Measurements from ENCODE around the gene TTC21A. TPM values are rescaled to one million over a fixed set of nuclear protein-coding genes. Genes with fewer than 3 reads are reported as not detected.

TTC21A gene
- total and polyA plus RNA-seq, 10 of the 15 experiments (the other 5 are each of a cell fraction or from before 2014, with no cell fraction given): 0.62 to 3.2 (median 1.2) TPM

GRCh38 chr3:39133822-39134221 is 26.3 kb downstream of the TTC21A start:
- ChIA-PET RAD21 (ENCODE audit: unreplicated experiment) (interaction anchor here (0.9 to 1.9 kb wide), 3 partner anchors 12 to 44 kb away, joined by 3 to 8 read pairs (median 3); no protein-coding TSS in a partner anchor), POLR2A (interaction anchor here (0.7 to 1.5 kb wide), 3 partner anchors 12 to 25 kb away, joined by 3 to 7 read pairs (median 4); no protein-coding TSS in a partner anchor), SMC1A (ENCODE audit: uncharacterized antibody, unreplicated experiment) (interaction anchor here (0.9 to 1.5 kb wide), 5 partner anchors 10 to 17 kb away, joined by 3 to 4 read pairs (median 3); no protein-coding TSS in a partner anchor), CTCF (interaction anchor here (1.0 to 1.5 kb wide), 3 partner anchors 12 to 155 kb away, joined by 3 to 4 read pairs (median 3); no protein-coding TSS in a partner anchor)
- no peaks in the 10 kb centered on the region for H3K27me3 ChIP-seq (replicated peaks in 1 of 2; ENCODE audit: control insufficient read depth in 2 of 2, insufficient read depth in 2 of 2, low read length in 1 of 2)
- FAIRE-seq (no peak), DNase-seq (ENCODE audit: low read depth, low spot score) (no peak), ATAC-seq (no peak; the same call in none of the 3 replicates)
- no TSS peak for BruUV-seq (replicated peaks)
- no peak for TF ChIP-seq USF1 (IDR thresholded peaks at IDR 0.05; ENCODE audit: borderline replicate concordance, extremely low read length, insufficient read depth, low read depth, low read length)
- TF ChIP-seq GATAD2B (conservative IDR thresholded peaks at IDR 0.05; ENCODE audit: low read depth): no peak
- no peak for TF ChIP-seq PAX8 (IDR thresholded peaks at IDR 0.05)
- TF ChIP-seq CUX1 (IDR thresholded peaks at IDR 0.05; ENCODE audit: insufficient replicate concordance, low read depth, low read length): no peak
- TF ChIP-seq POLR2AphosphoS5 (IDR thresholded peaks at IDR 0.05; ENCODE audit: low read length): no peak
- no peak for TF ChIP-seq YBX1 (IDR thresholded peaks at IDR 0.05)
- no peak for TF ChIP-seq TCF3 (IDR thresholded peaks at IDR 0.05; ENCODE audit: borderline replicate concordance, insufficient read depth, low read depth, low read length)
- TF ChIP-seq TARDBP (IDR thresholded peaks at IDR 0.05; ENCODE audit: borderline replicate concordance): no peak
- no peak for TF ChIP-seq PRDM15 (CRISPR knock-in tag; IDR thresholded peaks at IDR 0.05)
- H3K4me2 ChIP-seq (ENCODE audit: control insufficient read depth, insufficient read depth): no peak overlapping the region
- no peaks in the 10 kb centered on the region; a peak in 1 of 4 replicates for H3K36me3 ChIP-seq (ENCODE audit: control insufficient read depth in 2 of 2, insufficient read depth in 2 of 2, low read length in 1 of 2)
- H3K9me3 ChIP-seq (replicated peaks; ENCODE audit: control insufficient read depth, insufficient read depth, low read length): no peaks in the 10 kb centered on the region
- no peaks in the 10 kb centered on the region for H3K4me1 ChIP-seq (ENCODE audit: control insufficient read depth, insufficient read depth, low read length)
- no peaks in the 10 kb centered on the region for H3K79me2 ChIP-seq (ENCODE audit: control insufficient read depth, insufficient read depth, low read length)
- H3K9ac ChIP-seq (ENCODE audit: control insufficient read depth, insufficient read depth, low read length): no peak overlapping the region
- H3K27ac ChIP-seq (ENCODE audit: control insufficient read depth, insufficient read depth): no peak overlapping the region
- WGBS (ENCODE audit: insufficient coverage, insufficient replicate concordance, low lambda C conversion rate, missing lambda C conversion rate): 43% methylated on average over 6 of the region's 6 CpGs
- H3K4me3 ChIP-seq: no peak overlapping the region
- intact Hi-C loops (cut with micrococcal nuclease; ENCODE audit: unreplicated experiment) (no loop called here), in situ Hi-C loops (cut with MboI) (no loop called here)
- H4K20me1 ChIP-seq (ENCODE audit: control insufficient read depth, insufficient read depth): no peaks in the 10 kb centered on the region; the same call in 1 of the 2 replicates
- H2AFZ ChIP-seq (ENCODE audit: control insufficient read depth, low read depth, low read length): no peak overlapping the region
